ENCODE measurements around the gene DDX53.

Gene DDX53

DNA sequence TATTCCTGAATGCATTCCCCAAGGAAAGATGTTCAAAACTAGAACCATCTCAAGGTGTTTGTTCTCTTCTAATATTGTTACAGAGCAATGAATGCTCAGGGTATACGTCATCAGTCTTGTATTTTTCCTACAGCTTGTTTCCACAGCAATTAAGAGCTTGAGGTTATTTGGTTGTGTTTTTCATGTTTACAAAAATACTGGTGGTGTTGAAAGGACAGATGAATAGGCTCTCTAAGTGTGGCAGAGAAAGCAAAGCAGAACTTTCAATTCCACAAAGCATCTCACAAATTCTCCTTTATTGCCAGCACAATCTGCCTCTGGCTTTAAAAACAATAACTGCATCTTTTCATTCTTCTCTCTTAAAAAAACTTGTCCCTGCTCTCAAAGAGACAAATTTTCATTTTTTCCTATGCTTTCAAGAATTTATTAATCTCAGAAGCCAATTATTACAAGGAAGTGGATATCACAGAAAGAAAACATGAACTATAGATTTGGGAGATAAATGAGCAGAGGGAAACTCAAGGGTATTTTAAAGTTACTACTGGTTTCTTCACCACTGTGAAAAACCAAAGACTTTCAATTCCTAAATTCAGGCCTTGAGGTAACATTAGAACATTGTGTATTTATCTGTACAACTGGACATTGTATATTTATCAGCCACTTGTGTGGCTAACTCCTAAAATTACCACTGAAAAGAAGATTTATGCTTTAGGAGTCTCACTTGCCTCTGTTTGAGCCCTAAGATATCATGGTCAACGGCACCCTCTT is 49.2 kb downstream of the DDX53 start:
- DNase-seq (ENCODE audit: low read depth): no peak

DNA sequence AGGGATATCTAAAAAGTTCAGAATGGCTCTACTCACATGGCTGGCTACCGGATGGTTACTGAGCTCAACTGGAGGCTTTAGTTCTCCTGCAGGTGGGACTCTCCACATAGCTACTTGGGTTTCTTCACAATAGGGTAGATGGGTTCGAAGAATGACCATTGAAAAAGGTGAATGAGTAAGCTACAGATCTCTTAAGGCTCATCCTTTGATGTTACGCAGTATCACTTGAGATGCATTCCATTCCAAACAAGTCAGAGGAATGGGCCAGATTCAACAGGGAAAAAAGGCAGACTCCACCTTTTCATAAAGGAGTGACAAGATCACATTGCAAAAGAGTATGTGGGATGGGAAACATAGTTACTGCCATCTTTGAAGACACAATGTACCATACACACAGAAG is 52.6 kb downstream of the DDX53 start:
- no peak for DNase-seq (ENCODE audit: low read depth)
